Bronchial epithelial cell (primary cell): ENCODE results near the gene PKD2L2. TPM values are rescaled to one million over a fixed set of nuclear protein-coding genes. Genes with fewer than 3 reads are reported as not detected.

Source experiments
- DNase-seq: peaks from one replicate; pipeline ENCODE4 v3.0.0-alpha.2; 2010; ENCODE audit warnings: low read depth
- FAIRE-seq: peaks from 2 replicates; lab custom pipeline; 2011; peaks lifted over from hg19 to GRCh38; lab: Jason Lieb, UNC
- H3K27me3 ChIP-seq: 2 replicates; pipeline ENCODE4 v1.5.1; 2011; ENCODE audit warnings: low read length; ENCODE audit not compliant: control insufficient read depth, insufficient read depth
- H3K36me3 ChIP-seq: 2 replicates; pipeline ENCODE4 v1.5.1; 2011; ENCODE audit warnings: low read length; ENCODE audit not compliant: control insufficient read depth, insufficient read depth
- H3K4me3 ChIP-seq: 2 replicates; pipeline ENCODE4 v1.5.1; 2011; ENCODE audit warnings: mild to moderate bottlenecking, low read depth, low read length, control low read depth
- total RNA-seq: library from RNA; depleted of rRNA; stranded (reverse); fragments of >200 nt; gene quantifications from 2 replicates; pipeline ENCODE4 v1.2.1, GENCODE V29; 2014
- TF ChIP-seq, protein P1 (sequence below): IDR thresholded peaks from 2 replicates; pipeline ENCODE4 v1.5.1; 2011; ENCODE audit warnings: mild to moderate bottlenecking, moderate library complexity, low read length, control low read depth, inconsistent platforms; ENCODE audit not compliant: insufficient read depth, severe bottlenecking

Gene PKD2L2
- total RNA-seq, 1 donor from 2014 or later = not detected

DNA sequence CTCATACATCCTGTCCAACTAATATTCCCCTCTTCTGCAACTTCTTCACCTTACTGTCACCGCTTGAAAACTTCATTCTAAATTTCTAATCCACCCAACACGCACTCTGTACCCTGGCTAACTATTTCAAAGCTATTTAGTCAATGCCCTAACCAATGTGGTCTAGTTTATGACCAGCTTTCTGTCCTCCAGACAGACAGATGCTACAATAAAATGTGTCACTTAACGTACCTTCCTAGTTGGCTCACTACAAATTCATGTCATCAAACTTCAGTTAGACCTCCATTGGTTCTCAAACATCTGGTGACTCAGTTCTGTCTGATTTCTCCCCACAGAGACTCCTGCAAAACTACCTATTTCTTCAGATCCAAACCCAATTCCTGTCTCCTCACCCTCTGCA lies 86.0 kb downstream of the PKD2L2 start:
- H3K36me3 ChIP-seq = no peaks in the 10 kb centered on the region

DNA sequence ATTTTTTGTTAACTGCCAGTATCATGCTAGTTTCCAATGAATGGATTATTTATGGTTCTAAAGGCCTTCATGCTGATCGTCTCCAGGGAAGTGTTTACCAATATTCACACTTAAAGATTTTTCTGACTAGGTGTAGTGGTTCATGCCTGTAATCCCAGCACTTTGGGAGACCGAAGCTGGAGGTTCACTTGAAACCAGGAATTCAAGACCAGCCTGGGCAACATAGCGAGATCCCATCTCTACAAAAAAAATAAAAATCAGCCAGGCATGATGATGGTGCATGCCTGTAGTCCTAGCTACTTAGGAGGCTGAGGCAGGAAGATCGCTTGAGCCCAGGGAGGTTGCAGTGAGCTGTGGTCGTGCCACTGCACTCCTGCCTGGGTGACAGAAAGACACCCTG lies 100.2 kb downstream of the PKD2L2 start:
- Histone ChIP-seq H3K27me3 (no peaks in the 10 kb centered on the region), H3K36me3 (peaks cover 1% of the 10 kb centered on the region), H3K4me3 (no peak overlapping the region)
- FAIRE-seq = no peak
- TF ChIP-seq, protein P1, sequence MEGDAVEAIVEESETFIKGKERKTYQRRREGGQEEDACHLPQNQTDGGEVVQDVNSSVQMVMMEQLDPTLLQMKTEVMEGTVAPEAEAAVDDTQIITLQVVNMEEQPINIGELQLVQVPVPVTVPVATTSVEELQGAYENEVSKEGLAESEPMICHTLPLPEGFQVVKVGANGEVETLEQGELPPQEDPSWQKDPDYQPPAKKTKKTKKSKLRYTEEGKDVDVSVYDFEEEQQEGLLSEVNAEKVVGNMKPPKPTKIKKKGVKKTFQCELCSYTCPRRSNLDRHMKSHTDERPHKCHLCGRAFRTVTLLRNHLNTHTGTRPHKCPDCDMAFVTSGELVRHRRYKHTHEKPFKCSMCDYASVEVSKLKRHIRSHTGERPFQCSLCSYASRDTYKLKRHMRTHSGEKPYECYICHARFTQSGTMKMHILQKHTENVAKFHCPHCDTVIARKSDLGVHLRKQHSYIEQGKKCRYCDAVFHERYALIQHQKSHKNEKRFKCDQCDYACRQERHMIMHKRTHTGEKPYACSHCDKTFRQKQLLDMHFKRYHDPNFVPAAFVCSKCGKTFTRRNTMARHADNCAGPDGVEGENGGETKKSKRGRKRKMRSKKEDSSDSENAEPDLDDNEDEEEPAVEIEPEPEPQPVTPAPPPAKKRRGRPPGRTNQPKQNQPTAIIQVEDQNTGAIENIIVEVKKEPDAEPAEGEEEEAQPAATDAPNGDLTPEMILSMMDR = no peak
- DNase-seq = no peak

More for the DNA sequence above, 86.0 kb downstream of the PKD2L2 start:
- H3K4me3 ChIP-seq = no peak overlapping the region
- TF ChIP-seq, protein P1 = no peak
- DNase-seq (no peak), FAIRE-seq (no peak)
- H3K27me3 ChIP-seq = no peaks in the 10 kb centered on the region

Other genes starting within 250 kb of the PKD2L2 start
- gene KLHL3, start 153.4 kb upstream of the PKD2L2 start, total RNA-seq = 0.53 and 0.90 TPM in 2 replicates
- gene HNRNPA0, start 135.1 kb upstream of the PKD2L2 start, total RNA-seq = 18.3 and 22.1 TPM in 2 replicates
- gene MYOT, start 21.6 kb upstream of the PKD2L2 start, total RNA-seq = not detected in 2 replicates
- 10.5 TPM in 2 replicates for gene FAM13B, start 143.6 kb downstream of the PKD2L2 start, total RNA-seq
- gene WNT8A, start 194.6 kb downstream of the PKD2L2 start, total RNA-seq = not detected in 2 replicates
- 0.53 and 0.64 TPM in 2 replicates for gene NME5, start 250.0 kb downstream of the PKD2L2 start, total RNA-seq